IMR-90 (cell line): Measurements from ENCODE around the gene ANKH. TPM values are rescaled to one million over a fixed set of nuclear protein-coding genes. Genes with fewer than 3 reads are reported as not detected.

Experiments used
- ATAC-seq: fragments of 200-7000 bp; cut with Tn5 transposase; 2 replicates; pipeline ENCODE4 v1.9.1; 2020; ENCODE audit warnings: low read depth, mild to moderate bottlenecking, moderate library complexity
- BruUV-seq: library from RNA; stranded (reverse); fragments of 400-500 nt; replicated peaks from 2 replicates; lab custom pipeline; 2021; lab: Mats Ljungman, UMichigan
- CTCF ChIA-PET: fragments of 300-600 bp; formaldehyde crosslinking; extraction: SDS; loops from one replicate; lab custom pipeline; 2021; ENCODE audit warnings: antibody characterized with exemption; lab: Yijun Ruan, JAX
- POLR2A ChIA-PET: fragments of 300-600 bp; sonication (Branson Sonifier 250); formaldehyde crosslinking; loops from one replicate; lab custom pipeline; 2022; ENCODE audit warnings: antibody characterized with exemption; ENCODE audit not compliant: unreplicated experiment; lab: Charles Lee
- DNase-seq: peaks from one replicate; pipeline ENCODE4 v3.0.0; 2013
- H2AFZ ChIP-seq: replicated peaks from 2 replicates; pipeline ENCODE3; 2013; ENCODE audit warnings: low read length, mild to moderate bottlenecking; ENCODE audit not compliant: poor library complexity
- H2AK5ac ChIP-seq: 2 replicates; pipeline ENCODE4 v1.6.1; 2013; ENCODE audit warnings: low read depth, low read length, inconsistent platforms
- H2AK9ac ChIP-seq: replicated peaks from 2 replicates; pipeline ENCODE3; 2013; ENCODE audit warnings: mild to moderate bottlenecking, low read depth, low read length, moderate library complexity; ENCODE audit not compliant: poor library complexity
- H2BK120ac ChIP-seq: 2 replicates; pipeline ENCODE4 v1.6.1; 2013; ENCODE audit warnings: low read depth, low read length, inconsistent platforms
- H2BK15ac ChIP-seq: 3 replicates; pipeline ENCODE4 v1.6.1; 2013; ENCODE audit warnings: low read depth, low read length, inconsistent platforms
- H2BK20ac ChIP-seq: 2 replicates; pipeline ENCODE4 v1.6.1; 2013; ENCODE audit warnings: low read depth, mild to moderate bottlenecking, inconsistent platforms, low read length, moderate library complexity
- H2BK5ac ChIP-seq: 2 replicates; pipeline ENCODE4 v1.6.1; 2013; ENCODE audit warnings: mild to moderate bottlenecking, low read depth, low read length, inconsistent platforms; ENCODE audit not compliant: poor library complexity, severe bottlenecking
- H3K14ac ChIP-seq: replicated peaks from 2 replicates; pipeline ENCODE4 v1.6.1; 2013; ENCODE audit warnings: low read depth, low read length, inconsistent platforms
- H3K18ac ChIP-seq: 2 replicates; pipeline ENCODE4 v1.6.1; 2013; ENCODE audit warnings: low read depth, low read length, control low read depth
- H3K23ac ChIP-seq: 2 replicates; pipeline ENCODE4 v1.6.1; 2013; ENCODE audit warnings: low read depth, low read length, inconsistent platforms
- H3K27ac ChIP-seq: 2 replicates; pipeline ENCODE4 v1.5.1; 2013; ENCODE audit warnings: mild to moderate bottlenecking, control low read depth, low read length; ENCODE audit not compliant: insufficient read depth
- H3K27me3 ChIP-seq: 2 replicates; pipeline ENCODE4 v1.6.1; 2013; ENCODE audit warnings: low read length; ENCODE audit not compliant: control insufficient read depth, insufficient read depth
- H3K36me3 ChIP-seq: 2 replicates; pipeline ENCODE4 v1.6.1; 2013; ENCODE audit warnings: low read length, mixed read lengths; ENCODE audit not compliant: control insufficient read depth, insufficient read depth
- H3K4ac ChIP-seq: 2 replicates; pipeline ENCODE4 v1.6.1; 2013; ENCODE audit warnings: low read depth, low read length, inconsistent platforms
- H3K4me1 ChIP-seq: 2 replicates; pipeline ENCODE4 v1.6.1; 2013; ENCODE audit warnings: low read length, mixed read lengths; ENCODE audit not compliant: control insufficient read depth, insufficient read depth
- H3K4me2 ChIP-seq: 2 replicates; pipeline ENCODE4 v1.6.1; 2013; ENCODE audit warnings: low read depth, mild to moderate bottlenecking, control low read depth, low read length, moderate library complexity
- H3K4me3 ChIP-seq: 2 replicates; pipeline ENCODE4 v1.5.1; 2013; ENCODE audit warnings: low read depth, mild to moderate bottlenecking, control low read depth, low read length, moderate library complexity; ENCODE audit not compliant: insufficient read depth
- H3K56ac ChIP-seq: 2 replicates; pipeline ENCODE4 v1.6.1; 2013; ENCODE audit warnings: low read length, inconsistent platforms; ENCODE audit not compliant: insufficient read depth; ENCODE audit errors: extremely low read depth
- H3K79me1 ChIP-seq, 2 experiments: 2 replicates each; pipeline ENCODE4 v1.6.1; 2013; ENCODE audit warnings: low read length in 2 of 2, inconsistent platforms in 1 of 2, low read depth in 1 of 2
- H3K9ac ChIP-seq: 2 replicates; pipeline ENCODE4 v1.6.1; 2013; ENCODE audit warnings: low read depth, low read length, control low read depth
- H3K9me1 ChIP-seq: 2 replicates; pipeline ENCODE4 v1.6.1; 2013; ENCODE audit warnings: low read length, inconsistent platforms; ENCODE audit not compliant: insufficient read depth
- H3K9me3 ChIP-seq: 2 replicates; pipeline ENCODE4 v1.6.1; 2013; ENCODE audit warnings: low read length; ENCODE audit not compliant: control insufficient read depth, insufficient read depth
- H4K20me1 ChIP-seq: 2 replicates; pipeline ENCODE4 v1.6.1; 2013; ENCODE audit warnings: low read length, inconsistent platforms; ENCODE audit not compliant: insufficient read depth
- H4K5ac ChIP-seq: 2 replicates; pipeline ENCODE4 v1.6.1; 2013; ENCODE audit warnings: mild to moderate bottlenecking, low read depth, low read length, control low read depth
- H4K8ac ChIP-seq, 2 experiments: 2 replicates each; pipeline ENCODE4 v1.6.1; 2013; ENCODE audit warnings: low read depth in 2 of 2, low read length in 2 of 2, control low read depth in 1 of 2, inconsistent platforms in 1 of 2
- H4K91ac ChIP-seq: 2 replicates; pipeline ENCODE4 v1.6.1; 2013; ENCODE audit warnings: low read depth, low read length, inconsistent platforms; ENCODE audit not compliant: insufficient read depth
- POLR2A ChIP-seq: IDR thresholded peaks from 2 replicates; pipeline ENCODE4 v1.6.1; 2012; ENCODE audit warnings: mild to moderate bottlenecking, low read depth, low read length
- RAD21 ChIP-seq: IDR thresholded peaks from 2 replicates; pipeline ENCODE4 v1.6.1; 2012; ENCODE audit warnings: low read length, improper control_type of control experiment
- RCOR1 ChIP-seq: IDR thresholded peaks from 2 replicates; pipeline ENCODE4 v1.6.1; 2012; ENCODE audit warnings: mild to moderate bottlenecking, low read length, improper control_type of control experiment; ENCODE audit not compliant: insufficient replicate concordance
- WGBS, 2 experiments: methylation state at CpG; one replicate each; pipeline versions ENCODE4 v1.1.5 to v1.1.7; 2013; ENCODE audit warnings: missing lambda C conversion rate in 2 of 2; ENCODE audit not compliant: insufficient read length in 1 of 2; ENCODE audit errors: extremely low coverage in 2 of 2; 5-methylcytosine and 5-hydroxymethylcytosine counted together
- dilution Hi-C: fragments of 300-500 bp; cut with HindIII; formaldehyde crosslinking; loops from one replicate; pipeline ENCODE4 v1.14.3; 2018; ENCODE audit warnings: low sequenced_read_pairs; ENCODE audit not compliant: unreplicated experiment
- in situ Hi-C: fragments of 300-500 bp; cut with MboI; formaldehyde crosslinking; loops from 3 replicates; pipeline ENCODE4 v1.14.3; 2019; ENCODE audit warnings: low sequenced_read_pairs, inconsistent platforms, mixed read lengths
- intact Hi-C: fragments of 100-400 bp; cut with micrococcal nuclease; formaldehyde crosslinking; loops from 2 replicates; pipeline ENCODE4 v1.10.0; 2022
- polyA plus RNA-seq, 3 experiments: library from polyadenylated mRNA; depleted of rRNA; stranded (reverse); fragments of >200 nt; gene quantifications; 2 replicates each; pipeline ENCODE4 v1.2.3, GENCODE V29; 2012; ENCODE audit warnings: low replicate concordance in 1 of 3
- total RNA-seq: library from RNA; depleted of rRNA; stranded (reverse); fragments of >200 nt; gene quantifications from 2 replicates; pipeline ENCODE4 v1.2.3, GENCODE V29; 2012
- TF ChIP-seq, protein P1 (sequence below): fragments of 150-350 bp; IDR thresholded peaks from 2 replicates; pipeline ENCODE4 v1.6.1; 2017; ENCODE audit warnings: mild to moderate bottlenecking, antibody characterized with exemption, low read length, low read depth
- TF ChIP-seq, protein P2 (sequence below): fragments of 150-350 bp; IDR thresholded peaks from 2 replicates; pipeline ENCODE4 v1.6.1; 2016; ENCODE audit warnings: low read depth, mild to moderate bottlenecking, low read length, moderate library complexity, borderline replicate concordance

ANKH gene
- total and polyA plus RNA-seq, 2 of the 4 experiments (the other 2 are of a cell fraction), result 5.2 to 17.2 TPM

DNA sequence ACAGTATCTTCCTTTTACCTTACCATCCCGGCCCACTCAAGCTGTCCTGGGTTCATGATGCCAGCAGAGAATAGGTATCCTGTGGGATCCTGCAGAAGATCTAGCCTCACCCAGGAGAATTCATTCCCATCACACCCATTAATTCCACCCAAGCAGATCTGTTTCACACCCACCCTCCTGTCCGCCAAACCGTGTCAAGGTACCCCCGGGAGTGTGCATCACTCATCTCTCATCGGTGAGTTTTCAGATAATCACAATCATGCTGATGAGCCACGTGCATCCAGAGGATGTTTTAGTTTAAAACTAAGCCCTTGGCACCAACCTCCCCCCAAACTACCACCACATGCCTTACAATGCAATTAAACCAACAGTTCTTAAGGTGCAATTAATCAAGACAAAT lies 18.8 kb downstream of the ANKH start:
- H3K14ac ChIP-seq, result no peak overlapping the region
- no peak overlapping the region for H3K4me3 ChIP-seq
- H3K9ac ChIP-seq, result no peak overlapping the region
- peaks cover 3% of the 10 kb centered on the region; the same call in 1 of the 2 replicates for H4K20me1 ChIP-seq
- no peak overlapping the region for H2AFZ ChIP-seq
- ATAC-seq (no peak), DNase-seq (no peak)
- no peak overlapping the region for H4K8ac ChIP-seq
- H3K4me1 ChIP-seq, result no peaks in the 10 kb centered on the region
- intact Hi-C loops (no loop called here), in situ Hi-C loops (no loop called here), dilution Hi-C loops (no loop called here)
- H3K4me2 ChIP-seq, result no peak overlapping the region
- no peak overlapping the region for H3K56ac ChIP-seq
- WGBS, 2 experiments, result 83% methylated on average over 6 of the region's 6 CpGs; no CpG with 5 or more reads in 1 of the 2 experiments
- no peak overlapping the region for H3K18ac ChIP-seq
- H3K9me1 ChIP-seq, result peaks cover 10% of the 10 kb centered on the region; the same call in 1 of the 2 replicates
- H3K27me3 ChIP-seq, result no peaks in the 10 kb centered on the region
- no peak overlapping the region for H2BK15ac ChIP-seq
- no peaks in the 10 kb centered on the region for H3K9me3 ChIP-seq
- H3K36me3 ChIP-seq, result no peaks in the 10 kb centered on the region
- H2BK120ac ChIP-seq, result no peak overlapping the region
- no peak overlapping the region for H2AK9ac ChIP-seq
- H3K27ac ChIP-seq, result no peak overlapping the region
- CTCF ChIA-PET, result no interaction called here
- POLR2A ChIA-PET, result no interaction called here
- H2BK5ac ChIP-seq, result no peak overlapping the region
- TF ChIP-seq POLR2A, result no peak
- no peak for TF ChIP-seq RCOR1
- TF ChIP-seq, protein P1, sequence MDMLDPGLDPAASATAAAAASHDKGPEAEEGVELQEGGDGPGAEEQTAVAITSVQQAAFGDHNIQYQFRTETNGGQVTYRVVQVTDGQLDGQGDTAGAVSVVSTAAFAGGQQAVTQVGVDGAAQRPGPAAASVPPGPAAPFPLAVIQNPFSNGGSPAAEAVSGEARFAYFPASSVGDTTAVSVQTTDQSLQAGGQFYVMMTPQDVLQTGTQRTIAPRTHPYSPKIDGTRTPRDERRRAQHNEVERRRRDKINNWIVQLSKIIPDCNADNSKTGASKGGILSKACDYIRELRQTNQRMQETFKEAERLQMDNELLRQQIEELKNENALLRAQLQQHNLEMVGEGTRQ, result no peak
- TF ChIP-seq, protein P2, sequence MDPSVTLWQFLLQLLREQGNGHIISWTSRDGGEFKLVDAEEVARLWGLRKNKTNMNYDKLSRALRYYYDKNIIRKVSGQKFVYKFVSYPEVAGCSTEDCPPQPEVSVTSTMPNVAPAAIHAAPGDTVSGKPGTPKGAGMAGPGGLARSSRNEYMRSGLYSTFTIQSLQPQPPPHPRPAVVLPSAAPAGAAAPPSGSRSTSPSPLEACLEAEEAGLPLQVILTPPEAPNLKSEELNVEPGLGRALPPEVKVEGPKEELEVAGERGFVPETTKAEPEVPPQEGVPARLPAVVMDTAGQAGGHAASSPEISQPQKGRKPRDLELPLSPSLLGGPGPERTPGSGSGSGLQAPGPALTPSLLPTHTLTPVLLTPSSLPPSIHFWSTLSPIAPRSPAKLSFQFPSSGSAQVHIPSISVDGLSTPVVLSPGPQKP, result no peak
- no peak for TF ChIP-seq RAD21
- H3K23ac ChIP-seq, result no peak overlapping the region
- no TSS peak for BruUV-seq
- H4K5ac ChIP-seq, result no peak overlapping the region
- no peak overlapping the region for H2AK5ac ChIP-seq
- no peak overlapping the region for H2BK20ac ChIP-seq
- no peak overlapping the region for H3K4ac ChIP-seq
- no peak overlapping the region for H4K91ac ChIP-seq
- H3K79me1 ChIP-seq, result peaks cover 9 to 14% of the 10 kb centered on the region in 2 experiments; a peak in 3 of 4 replicates
